Measurements from ENCODE around the gene EVC2.

The EVC2 gene

DNA sequence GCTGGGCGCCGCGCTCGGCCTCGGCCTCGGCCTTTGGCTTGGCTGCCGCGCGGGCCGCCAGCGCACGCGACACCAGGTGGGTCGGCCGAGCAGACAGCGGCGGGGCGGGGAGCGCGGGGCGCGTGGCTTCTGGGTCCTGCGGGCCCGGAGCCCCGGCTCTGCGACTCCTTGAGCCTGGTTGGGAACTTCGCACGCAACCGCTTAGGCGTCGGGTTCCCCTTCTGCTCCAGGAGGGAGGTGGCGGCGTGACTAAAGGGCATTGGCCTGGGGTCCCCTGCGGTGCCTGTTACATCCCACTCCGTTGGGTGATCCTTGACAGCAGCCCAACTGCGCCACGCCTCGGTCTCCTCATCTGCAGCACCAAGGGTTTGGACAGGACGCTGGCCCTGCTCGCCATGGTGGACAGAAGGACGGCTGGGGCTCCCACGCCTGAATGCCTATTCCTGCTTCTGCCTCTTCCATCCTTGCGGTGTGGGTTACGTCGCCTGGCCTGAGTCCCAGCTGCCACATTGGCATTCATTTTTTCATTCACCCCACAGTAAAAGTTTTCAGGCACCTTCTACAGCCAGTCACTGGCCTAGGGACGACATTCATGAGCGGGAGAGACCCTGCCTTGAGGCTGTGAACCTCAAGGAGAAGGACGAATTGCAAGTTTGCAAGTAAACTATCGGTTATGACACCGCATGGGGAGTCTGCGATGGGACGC lies 3.3 kb upstream of the EVC2 start:
- no peak for DNase-seq (ENCODE audit: low spot score)

DNA sequence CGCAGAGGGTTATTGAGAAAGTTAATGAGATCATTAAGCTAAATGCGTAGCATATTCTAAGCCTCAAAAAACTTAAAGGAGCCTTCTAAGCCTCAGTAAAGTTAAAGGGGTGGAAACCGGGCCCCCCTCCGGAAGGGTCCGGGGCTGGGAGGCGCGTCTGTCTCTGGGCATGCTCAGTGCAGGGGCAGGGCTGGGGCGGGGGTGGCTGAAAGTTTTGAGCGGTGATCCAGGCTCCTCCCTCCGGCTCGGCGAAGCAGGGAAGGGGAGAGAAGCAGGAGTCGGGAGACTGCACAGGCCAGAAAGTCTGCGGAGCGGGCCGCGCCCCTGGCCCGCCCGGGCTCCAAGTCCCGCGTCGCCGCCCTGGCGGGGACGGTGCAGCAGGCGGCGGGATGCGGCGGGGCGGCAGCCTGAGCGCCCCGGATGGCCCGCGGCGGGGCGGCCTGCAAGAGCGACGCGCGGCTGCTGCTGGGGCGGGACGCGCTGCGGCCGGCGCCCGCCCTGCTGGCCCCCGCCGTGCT lies 2.7 kb upstream of the EVC2 start, which contains the start of gene EVC:
Gene EVC (plus strand): TSS at position 241 of the 518 bp plus-strand sequence. CDS start 180 bp downstream, at position 421.
- no peak for DNase-seq (ENCODE audit: low spot score)

DNA sequence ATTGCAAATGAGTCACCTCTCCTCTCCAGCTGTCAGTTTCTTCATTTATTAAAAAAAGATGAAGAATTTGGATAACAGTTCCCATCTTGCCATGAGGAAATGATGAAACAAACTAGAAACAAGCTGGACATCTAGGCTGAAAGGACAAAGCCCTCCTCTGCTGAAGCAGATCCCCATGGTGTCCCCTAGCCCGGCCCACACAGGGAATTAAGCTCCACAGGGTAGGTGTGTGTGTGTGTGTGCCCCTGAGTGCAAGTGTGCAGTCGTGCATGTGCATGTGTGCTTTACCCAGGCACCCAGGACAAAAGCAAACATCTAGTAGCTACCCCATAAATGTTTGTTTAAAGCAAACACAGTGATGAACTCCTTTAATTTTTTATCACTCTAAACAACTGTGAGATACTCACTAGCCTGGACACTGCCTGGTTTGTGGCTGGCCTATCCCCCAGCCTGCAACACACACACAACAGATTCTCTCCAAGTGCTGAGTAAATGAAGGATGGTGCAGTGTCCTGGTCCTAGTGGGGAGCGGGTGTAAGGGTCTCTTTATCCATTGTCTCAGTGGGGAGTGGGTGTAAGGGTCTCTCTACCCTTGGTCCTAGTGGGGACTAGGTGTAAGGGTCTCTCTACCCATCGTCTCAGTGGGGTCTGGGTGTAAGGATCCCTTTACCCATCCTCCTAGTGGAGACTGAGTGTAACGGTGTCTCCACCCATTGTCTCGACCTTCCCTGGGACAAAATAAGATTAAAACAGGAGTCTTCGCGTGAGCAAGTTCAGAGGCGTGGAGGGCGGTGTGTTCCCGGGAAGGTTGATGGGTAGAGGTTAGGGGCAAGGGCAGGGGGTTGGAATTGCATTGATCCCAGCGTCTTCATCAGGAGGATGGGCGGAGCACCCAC lies 2.0 kb upstream of the EVC2 start:
- no peak for DNase-seq (ENCODE audit: low spot score)

- no peak for DNase-seq (ENCODE audit: low spot score)
Measured at GRCh38 chr4:5709207-5709575, 832 bp upstream of the EVC2 start.

DNA sequence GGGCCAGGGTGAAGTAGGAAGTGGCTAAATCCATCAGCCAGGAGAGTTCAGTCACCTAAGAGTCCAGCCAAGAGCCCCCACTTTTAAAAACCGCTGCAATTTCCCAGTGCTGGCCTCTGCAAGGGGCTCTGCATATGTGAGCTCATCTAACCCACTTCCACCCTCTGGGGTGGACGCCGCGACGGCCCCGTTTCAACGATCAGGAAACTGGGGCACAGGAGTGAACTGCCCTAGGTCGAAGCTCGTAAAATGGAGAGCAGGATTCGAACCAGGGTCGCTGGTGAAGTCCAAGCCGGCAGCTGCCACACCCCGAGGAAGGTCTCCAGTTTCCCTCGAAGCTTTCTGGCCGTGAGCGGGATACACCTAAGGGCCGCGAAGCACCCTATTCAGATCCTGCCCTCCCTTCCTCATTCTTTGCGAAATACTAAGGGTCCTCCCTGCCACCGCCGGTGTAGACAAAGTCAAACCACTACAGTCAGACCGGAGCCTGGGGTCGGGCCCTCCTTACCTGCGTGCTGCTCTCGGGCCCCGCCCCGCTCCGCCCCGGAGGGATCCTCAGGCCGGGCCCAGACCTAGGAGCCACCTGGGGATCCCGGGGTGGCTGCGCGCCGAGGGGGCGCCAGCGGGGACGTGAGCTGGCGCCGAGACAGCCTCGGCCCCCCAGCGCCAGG lies 446 bp downstream of the EVC2 start:
- no peak for DNase-seq (ENCODE audit: low spot score)

DNA sequence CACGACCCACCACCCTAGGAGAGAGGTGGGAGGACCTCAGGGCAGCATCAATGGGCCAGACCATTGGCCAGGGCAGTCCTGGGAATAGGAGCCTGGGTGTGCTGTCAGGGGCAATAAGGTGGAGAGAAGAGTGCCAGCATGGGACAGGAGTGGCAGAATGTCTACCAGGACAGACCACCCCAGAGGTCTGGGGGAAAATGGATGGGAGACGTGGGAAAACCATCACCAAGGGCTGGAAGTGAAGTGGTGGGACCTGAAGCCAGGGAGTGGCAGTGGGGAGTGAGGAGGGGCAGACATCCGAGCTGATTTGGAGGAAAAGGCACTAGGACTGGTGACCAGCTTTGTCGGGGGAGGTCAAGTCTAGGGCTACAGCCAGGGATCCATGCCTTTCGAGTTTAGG lies 993 bp downstream of the EVC2 start:
- DNase-seq (ENCODE audit: low spot score) = no peak

DNA sequence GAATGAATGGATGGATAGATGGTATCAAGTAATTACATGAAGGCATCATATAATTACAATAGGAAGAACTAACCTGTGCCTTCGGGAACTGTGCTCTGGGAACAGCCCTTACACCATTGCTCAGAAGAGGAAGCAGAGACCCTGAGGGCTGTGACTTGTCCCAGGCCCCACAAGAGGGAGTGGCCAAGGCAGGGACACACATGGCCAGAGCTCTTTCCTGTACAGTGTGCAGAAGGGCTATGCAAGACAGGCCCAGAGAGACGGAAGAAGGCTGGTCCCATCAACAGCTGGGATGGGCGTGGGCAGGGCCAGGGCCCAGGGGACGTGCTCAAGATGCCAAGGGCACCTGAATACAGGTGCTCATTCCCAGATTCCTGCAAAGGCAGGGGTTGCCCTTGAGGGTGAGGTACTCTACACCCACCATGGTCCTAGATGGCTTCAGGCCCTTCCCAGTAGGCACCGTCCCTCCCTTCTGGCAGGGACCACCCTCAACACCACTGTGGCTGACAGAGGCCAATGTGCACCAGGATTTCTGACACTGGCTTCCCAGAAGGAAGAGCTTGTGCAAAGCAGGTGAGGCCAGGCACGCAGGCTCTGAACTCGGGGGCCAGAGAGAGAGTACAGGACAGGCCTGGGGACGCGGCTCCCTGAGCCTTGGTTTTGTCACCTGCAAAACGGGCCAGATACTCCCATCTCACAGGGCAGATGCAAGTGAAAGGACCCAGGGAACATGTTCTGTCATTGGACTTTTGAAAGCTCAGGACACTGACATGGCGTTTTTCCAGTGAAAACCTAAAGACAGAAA lies 1.7 kb downstream of the EVC2 start:
- DNase-seq (ENCODE audit: low spot score) = no peak

DNA sequence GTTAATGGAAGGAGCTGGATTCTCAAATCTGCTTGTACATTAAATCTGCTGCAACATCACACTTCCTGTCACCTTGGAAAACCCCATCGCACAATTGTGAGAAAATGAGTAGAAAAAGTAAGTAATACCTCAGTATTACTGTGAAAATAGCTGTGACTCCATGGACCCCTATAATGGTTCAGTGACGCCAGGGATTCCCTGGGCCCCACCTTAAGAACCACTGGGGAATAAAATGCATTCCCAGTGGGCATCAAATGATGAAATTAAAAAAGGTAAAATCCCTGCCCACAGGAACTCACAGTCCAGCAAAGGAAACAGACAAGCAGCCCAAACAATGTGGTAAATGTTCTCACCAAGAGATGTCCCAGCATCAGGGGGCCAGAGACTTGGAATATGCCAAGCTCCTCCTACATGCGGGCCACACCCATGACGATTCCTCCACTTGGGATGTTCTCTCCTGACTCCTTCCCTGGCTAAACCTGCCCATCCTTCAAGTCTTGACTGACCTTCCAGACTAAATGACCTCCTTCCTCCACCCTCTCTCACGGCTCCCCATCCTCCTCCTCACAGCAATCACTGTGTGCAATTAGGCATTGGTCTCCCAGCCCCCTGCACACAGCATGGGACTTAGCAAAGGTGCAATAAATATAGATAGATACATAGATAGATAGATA lies 2.6 kb downstream of the EVC2 start:
- no peak for DNase-seq (ENCODE audit: low spot score)

- DNase-seq (ENCODE audit: low spot score) = no peak
Measured at GRCh38 chr4:5704276-5704675, 4.1 kb downstream of the EVC2 start.

DNA sequence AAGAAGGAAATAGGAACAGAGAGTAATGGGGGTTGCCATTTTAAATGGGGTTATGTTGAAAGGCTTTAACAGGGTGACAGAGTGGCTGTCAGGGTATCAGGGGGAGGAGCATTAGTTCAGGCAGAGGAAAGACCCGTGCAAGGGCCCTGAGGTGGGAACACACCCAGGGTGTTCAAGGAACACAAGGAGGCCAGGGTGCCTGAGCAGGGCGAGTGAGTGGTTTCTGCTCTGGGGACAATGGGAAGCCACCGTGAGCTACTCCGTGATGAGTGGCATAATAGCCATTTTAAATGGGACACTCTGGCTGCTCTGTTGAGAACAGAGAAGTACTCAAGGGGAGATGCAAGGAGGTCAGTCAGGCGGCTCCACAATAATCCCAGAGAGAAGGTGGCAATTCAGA lies 4.5 kb downstream of the EVC2 start:
- no peak for DNase-seq (ENCODE audit: low spot score)

DNA sequence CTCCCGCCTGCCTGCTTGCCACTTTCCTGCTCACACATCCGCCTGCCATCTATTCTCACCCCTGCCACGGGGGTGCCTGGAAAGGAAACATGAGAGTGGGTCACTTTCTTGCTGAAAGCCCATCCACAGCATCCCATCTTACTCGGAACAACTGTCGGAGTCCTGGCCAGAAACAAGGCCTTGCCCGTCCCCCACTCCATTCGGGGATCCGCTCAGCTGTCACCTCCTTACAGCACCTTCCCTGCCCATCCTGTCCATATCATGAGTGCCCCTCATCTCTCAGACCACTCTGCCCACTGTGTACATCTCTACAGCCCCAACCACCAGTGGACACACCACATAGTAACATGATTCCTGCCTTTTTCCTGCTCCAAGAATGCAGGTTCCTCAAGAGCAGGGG lies 6.4 kb downstream of the EVC2 start:
- DNase-seq (ENCODE audit: low spot score) = no peak

DNA sequence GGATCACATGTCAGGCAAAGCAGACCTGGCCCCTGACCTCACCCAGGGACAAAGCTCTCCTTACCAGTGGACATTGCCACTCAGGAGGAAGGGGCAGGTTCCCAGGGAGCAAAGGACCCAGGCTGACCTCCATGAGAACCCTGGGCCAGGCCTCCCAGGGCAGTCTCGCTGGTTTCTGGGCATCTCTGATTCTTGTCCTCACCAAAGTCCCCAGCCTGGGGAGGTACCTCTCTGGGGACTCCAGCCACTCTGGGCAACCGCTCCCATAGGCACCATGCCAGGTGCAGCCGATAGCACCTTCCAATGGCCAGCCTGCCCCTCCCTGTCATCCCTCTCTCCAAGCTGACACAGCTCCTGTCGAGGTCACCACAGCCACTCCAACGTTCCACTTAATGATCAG lies 7.9 kb downstream of the EVC2 start:
- no peak for DNase-seq (ENCODE audit: low spot score)

- no peak for DNase-seq (ENCODE audit: low spot score)
Measured at GRCh38 chr4:5696341-5696740, 12.0 kb downstream of the EVC2 start.

- DNase-seq (ENCODE audit: low spot score) = no peak
Measured at GRCh38 chr4:5693871-5694270, 14.5 kb downstream of the EVC2 start.

- DNase-seq (ENCODE audit: low spot score) = no peak
Measured at GRCh38 chr4:5691491-5692132, 16.7 kb downstream of the EVC2 start.

GRCh38 chr4:5689065-5689464 lies 19.3 kb downstream of the EVC2 start:
- DNase-seq (ENCODE audit: low spot score) = no peak

- DNase-seq (ENCODE audit: low spot score) = no peak
Measured at GRCh38 chr4:5686338-5686737, 22.0 kb downstream of the EVC2 start.

DNA sequence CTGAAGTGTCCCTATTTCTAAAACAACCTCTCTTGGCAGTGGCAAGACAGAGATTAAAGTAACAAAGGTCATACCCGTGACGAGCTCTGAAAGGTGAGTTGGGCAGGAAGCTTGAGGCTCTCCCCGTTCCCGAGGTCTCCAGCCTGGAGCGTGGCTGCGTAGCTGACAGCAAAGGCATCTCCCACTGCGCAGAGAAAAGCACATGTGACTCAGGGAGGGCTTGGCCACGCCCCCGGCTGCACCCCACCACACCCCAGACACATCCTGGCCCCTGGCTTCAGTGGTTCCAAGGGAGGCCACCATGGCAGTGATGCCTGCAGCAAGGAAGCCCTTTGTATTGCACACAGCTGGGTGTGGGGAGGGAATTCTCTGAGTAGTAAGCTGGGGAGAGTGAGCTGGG lies 23.1 kb downstream of the EVC2 start:
- DNase-seq (ENCODE audit: low spot score) = no peak

DNA sequence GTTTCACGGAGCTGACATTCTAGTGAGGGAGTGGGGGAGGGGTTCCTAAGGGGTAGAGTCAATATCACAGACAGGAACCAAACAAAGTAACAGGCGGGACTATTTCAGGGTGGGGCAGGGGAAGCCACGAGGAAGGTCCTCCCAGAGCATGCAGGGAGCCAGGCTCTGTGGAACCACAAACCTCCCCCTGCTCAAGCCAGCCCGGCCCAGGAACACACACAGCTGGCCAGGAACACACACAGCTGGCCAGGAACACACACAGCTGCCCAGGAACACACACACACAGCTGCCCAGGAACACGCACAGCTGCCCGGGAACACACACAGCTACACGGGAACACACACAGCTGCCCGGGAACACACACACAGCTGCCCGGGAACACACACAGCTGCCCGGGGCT lies 24.8 kb downstream of the EVC2 start:
- no peak for DNase-seq (ENCODE audit: low spot score)

GRCh38 chr4:5678977-5679376 lies 29.4 kb downstream of the EVC2 start:
- no peak for DNase-seq (ENCODE audit: low spot score)

GRCh38 chr4:5676763-5677162 lies 31.6 kb downstream of the EVC2 start:
- DNase-seq (ENCODE audit: low spot score) = no peak

Measured in LoVo (cell line).